GM18861 (cell line): ENCODE data around the gene RIMS1.
"Not testable (repeated sequence)": the region's sequence is repeated elsewhere in the genome, so short reads cannot be mapped to it uniquely, and the experiment has no call there.

Experiments
- ATAC-seq: cut with Tn5 transposase; IDR thresholded peaks from one replicate; pipeline ENCODE4 v1.9.1; 2021; ENCODE audit not compliant: unreplicated experiment

RIMS1 gene

DNA sequence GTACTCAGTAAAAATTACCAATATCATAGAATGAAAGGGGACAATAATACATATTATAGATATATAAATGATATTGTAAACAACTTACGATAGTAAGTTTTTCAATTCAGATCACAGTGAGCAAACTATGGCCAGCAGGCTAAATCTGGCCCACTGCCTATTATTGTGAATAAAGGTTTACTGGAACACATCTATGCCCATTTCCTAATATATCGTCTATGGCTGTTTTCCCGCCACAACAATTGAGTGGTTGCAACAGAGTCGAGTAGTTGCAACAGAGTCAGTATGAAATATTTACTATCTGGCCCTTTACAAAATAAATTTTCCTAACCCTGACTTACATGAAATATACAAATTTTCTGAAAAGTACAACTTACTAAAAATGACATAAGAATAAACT, 438.2 kb downstream of the RIMS1 start:
- no peak for ATAC-seq

DNA sequence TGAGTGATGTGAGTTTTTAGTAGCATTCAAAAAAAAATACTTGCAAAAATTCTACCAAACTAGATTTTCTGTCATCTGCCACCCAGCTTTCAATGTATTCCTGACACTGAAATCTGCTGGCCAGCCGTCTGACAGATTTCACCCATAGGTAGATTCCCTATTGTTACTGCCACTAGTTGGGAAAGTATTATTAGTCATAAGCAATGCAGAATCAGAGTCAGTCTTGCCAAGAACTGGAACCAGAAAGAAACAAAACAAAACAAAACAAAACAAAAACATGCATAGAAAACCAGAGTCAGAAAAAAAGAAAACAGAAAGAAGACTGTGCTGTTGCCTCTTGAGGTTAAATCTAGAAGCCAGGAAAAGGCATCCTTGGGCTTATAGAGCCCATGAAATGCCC, 442.4 kb downstream of the RIMS1 start:
- ATAC-seq = no peak

DNA sequence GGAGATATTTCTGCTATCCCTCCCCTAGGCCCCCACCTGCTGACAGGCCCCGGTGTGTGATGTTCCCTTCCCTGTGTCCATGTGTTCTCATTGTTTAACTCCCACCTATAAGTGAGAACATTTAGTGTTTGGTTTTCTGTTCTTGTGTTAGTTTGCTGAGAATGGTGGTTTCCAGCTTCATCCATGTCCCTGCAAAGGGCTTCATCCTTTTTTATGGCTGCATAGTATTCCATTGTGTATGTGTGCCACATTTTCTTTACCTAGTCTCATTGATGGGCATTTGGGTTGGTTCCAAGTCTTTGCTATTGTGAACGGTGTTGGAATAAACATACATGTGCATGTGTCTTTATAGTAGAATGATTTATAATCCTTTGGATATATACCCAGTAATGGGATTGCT, 448.9 kb downstream of the RIMS1 start:
- ATAC-seq = not testable (repeated sequence)

DNA sequence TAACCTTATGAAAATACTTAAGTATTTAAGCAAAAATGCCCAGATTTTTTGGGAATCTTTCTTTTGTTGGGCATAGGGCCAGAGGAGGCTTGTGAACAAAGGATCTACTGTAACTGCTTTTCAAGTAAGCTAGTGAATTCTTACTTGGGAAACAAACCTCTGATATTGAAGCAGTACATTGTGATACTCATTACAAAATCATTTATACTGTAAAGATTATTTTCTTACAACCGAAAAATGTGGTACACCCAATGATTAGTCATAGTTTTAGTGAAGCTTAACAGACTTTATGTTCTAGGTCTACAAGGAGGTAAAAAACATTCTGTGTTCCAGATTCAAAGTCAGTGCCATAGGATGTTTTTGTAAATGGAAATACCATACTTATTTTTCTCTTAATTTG, 462.6 kb downstream of the RIMS1 start:
- no peak for ATAC-seq

DNA sequence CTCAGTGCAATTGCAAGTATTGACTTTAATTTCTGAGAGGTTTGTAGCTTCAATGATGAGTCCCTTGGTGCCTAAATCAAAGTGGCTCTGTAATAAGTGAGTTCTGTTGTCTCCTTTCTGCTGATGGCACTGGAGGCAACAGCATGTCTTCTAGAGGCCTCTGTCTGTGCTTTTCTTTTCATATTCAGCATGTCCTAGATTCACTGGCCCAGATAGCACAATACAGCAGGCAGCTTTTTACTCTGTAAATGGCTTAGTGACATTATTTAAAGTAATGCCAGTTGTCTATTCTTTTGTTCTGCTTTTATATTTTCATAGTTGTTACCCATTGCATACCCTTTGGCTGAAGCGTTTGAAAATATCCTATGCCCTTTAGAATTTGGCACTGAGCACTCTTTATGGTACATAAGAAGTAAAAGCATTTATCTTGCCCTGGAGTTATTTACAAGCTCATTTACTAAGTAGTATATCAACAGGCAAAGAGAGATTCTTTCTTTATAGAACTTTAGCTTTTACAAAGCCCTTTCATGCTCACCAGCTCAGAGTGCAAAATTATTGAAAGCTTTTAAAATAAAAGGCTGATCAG, 464.0 kb downstream of the RIMS1 start:
- no peak for ATAC-seq

DNA sequence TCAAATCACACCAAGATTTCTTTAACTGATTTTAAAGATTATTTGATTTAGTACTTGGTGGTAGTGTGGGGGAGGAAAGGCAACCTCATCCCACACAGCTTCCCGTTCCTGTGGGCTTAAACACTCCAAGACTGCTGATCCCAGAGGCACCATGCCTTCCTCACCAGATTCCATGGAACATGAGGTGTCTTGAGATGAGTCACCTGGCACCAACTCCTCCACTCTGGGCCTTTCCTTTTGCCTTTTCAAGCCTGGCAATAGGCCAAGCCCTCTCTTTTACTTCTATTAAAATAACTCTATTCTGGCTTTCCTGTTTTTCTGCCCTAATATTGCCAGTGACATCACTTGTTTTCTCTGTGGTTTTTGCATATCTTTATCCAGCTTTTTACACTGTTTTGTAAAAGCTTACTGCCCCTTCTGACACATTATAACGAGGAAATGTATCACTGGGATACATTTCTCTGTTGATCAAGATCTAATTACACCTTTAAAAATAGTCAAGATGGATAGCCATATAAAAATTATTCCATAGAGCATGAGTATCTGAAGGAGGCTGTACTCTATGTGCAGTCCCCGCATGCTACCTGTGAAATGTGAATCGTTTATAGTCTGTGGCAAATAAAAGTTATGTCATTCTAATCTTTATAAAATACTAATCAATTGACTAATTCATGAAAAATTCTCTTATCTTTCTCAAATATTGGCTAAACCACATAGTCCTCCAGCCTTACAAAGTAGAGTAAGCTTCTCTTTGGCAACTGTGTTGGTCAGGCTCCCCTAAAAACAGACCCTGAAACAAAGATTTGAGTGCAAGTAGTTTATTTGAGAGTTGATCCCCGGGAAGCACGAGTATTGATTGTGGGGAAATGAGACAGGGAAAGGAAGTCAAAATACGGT, 477.7 kb downstream of the RIMS1 start:
- ATAC-seq = no peak

DNA sequence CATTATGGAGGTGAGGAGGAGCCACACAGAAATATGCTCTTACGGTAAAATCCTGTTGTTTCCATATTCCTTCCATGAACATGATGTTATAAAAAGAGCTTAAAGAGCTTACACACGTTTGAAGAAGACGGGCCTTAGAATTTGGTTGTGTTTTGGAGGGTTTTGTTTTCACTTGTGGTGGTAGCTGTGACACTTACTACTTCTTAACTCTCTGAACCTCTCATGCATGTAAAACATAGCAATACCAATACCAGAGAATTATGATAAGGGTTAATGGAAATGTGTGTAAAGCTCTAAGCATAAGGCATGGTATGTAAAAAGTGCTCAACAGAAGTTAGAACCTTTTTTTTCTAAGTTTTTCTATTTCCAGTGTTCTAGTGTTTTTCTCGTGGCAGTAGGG, 479.4 kb downstream of the RIMS1 start:
- no peak for ATAC-seq

DNA sequence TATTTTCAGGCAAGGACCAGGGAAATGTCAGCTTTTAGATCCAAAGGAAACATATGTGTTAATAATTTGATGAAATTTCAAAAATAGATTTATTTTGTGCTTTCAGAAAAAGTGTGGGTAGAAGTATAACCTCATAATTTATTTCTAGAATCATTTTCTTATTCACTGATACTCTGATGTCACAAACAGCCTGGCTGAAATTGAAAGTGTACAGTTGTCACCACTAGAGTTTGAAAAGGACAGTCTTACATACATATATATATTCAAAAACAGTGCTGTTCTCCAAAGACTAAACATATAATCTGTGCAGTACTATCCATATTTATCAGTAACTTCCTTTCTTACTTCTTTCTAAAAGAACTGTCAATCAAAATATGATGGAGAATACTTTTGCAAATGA, 481.1 kb downstream of the RIMS1 start:
- no peak for ATAC-seq

DNA sequence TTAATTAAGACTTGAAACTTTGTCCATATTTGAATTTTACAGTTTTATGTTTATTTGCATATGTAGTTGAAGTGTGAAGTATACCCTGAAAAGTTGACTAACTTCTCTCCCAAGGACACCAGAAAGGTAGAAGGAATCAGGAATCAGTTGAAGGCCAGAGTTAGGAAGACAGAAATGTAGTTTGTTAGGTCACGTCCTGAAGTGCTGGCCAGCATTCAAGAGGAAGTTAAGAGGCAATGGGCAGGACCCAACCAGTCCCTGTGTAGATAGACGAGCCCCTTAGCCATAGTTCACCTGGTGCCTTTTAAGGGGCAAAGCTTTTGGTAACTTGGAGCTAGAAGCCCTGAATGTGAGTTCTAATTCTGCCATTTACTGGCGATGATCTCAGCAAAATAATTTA, 485.1 kb downstream of the RIMS1 start:
- ATAC-seq = no peak

DNA sequence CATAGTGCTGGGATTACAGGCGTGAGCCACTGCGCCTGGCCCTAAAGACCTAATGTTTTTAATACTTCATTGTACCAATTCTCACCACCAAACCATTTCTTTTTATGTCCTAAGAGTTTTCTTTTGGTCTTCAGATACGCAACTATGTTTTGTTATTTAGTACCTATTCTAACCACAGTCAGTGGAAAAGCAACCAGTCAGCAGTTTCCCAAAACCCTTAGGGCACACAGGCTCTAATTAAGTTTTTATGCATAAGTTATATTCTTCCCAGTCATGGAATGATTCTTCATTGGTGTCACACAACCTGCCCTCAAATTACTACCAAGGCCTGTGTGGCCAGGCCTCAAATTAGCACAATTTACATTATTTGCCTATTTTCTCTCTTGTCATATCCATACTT, 487.8 kb downstream of the RIMS1 start:
- ATAC-seq = no peak

DNA sequence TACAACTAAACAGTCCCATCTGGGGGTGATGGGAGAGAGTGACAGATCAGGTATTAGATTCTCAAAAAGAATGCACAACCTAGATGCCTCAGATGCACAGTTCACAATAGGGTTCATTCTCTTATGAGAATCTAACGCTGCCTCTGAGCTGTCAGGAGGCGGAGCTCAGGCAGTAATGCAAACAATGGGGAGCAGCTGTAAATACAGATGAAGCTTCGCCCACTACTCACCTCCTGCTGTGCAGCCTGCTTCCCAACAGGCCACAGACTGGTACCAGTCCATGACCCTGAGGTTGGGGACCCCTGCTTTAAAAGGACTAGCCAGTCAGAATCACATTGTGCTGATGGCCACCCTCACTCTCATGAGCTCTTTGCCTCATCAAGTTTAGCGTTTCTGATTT, 488.5 kb downstream of the RIMS1 start:
- ATAC-seq = no peak

DNA sequence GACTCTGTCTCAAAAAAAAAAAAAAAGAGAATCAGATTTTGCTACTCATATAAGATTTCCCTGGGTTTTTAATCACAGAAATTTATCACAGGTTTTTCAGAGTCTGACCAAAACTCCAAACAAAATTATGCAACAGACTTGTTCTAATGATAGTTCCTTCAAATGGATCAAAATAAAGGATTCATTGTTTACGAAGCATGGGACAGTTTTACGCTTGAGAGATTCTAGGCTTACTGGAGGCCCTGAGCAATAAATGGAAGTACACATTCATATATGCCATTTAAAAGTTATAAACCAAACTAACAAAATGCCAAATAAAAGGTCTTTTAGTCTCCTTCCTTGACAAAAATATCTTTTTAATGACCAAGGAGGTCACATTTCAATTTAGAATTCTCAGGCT, 490.4 kb downstream of the RIMS1 start:
- no peak for ATAC-seq

DNA sequence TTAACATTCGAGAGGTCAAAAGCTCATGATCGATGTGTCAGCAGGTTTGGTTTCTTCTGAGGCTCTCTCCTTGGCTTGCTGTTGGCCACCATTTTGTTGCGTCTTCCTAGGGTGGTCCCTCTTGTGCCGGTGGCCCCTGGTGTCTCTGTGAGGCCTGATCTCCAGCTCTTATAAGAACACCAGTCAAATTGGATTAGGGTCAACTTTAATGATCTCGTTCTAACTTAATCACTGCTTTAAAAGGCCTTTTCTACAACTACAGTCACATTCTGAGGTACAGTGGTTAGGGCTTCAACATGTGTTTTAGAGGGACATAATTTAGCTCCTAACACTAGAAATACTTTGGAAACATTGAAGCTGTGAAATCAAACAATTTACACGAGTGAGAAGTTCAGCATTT, 494.7 kb downstream of the RIMS1 start:
- ATAC-seq = no peak

DNA sequence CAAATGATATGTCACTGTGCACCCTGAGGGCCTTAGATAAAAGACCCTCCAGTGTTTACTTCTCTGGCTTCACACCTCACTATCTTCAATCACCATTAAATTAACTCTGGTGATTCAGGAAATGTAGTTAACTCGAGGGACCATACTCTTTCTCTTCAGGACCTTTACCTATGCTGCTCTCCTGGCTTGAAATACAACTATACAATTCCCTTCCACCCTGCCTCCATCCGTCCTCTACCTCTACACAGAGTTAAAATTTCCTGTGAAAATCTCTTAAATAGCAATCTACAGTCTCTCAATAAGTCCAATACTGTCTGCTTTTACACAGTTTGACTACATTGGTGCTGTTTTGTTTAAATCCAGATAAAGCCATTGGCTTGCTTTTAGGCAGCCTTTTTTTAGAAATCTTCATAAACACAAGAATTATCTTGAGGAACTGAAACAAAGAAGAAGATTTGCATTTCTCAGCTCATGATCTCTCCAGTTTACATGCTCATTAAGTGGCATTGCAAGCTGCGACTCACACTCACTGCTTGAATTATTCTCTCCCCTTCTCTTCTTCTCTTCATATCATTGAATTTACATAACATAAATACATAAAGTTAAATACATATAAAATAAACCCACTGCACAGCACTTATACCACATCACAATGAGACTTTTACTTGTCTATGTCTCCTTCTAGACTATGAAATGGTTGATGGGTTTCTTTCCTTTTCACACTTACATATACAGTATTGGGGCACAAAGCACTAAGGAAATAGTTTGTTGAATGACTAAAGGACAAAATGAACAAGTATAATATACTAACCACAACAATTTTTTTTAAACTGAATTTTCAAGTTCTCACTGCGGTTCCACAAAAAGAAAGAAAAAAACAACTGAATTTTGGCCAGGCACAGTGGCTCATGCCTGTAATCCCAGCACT, 496.5 kb downstream of the RIMS1 start:
- peak; percentile 98 for ATAC-seq

DNA sequence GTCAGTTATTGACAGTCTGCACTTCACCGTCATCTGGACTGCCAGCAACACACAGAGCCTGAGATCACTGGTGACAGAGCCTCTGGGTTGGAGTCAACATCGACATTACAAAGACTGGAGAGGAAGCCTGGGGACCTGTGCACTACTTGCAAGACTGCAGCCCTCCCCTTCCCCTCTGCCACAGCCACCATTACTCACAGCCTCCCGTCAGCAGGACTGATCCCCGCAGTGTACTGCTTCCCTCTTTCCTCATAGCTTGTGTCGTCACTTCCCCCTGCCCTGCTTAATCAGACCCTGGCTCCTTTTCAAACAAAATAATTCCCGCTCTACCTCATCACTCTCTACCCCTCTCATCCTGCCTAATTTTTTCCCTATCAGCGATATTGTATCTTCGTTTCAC, 500.0 kb downstream of the RIMS1 start:
- ATAC-seq = no peak

DNA sequence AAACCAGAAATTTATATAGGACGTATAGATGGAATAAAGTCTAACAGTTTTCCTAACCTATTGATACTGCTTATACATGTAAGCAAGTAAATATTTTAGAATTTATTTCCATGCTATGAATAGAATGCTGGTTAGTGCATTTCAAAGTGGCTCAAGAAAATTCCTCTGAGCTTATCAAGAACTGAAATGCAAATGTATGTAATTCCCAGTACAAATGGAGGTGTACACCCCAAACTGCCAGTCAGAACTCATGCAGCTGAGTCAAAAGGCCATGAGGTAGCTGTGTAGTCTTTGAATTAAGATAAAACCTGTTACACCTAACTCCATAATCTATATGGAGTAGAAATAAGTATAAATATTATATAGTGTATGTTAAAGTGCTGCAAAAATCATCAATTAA, 503.3 kb downstream of the RIMS1 start:
- ATAC-seq = no peak

DNA sequence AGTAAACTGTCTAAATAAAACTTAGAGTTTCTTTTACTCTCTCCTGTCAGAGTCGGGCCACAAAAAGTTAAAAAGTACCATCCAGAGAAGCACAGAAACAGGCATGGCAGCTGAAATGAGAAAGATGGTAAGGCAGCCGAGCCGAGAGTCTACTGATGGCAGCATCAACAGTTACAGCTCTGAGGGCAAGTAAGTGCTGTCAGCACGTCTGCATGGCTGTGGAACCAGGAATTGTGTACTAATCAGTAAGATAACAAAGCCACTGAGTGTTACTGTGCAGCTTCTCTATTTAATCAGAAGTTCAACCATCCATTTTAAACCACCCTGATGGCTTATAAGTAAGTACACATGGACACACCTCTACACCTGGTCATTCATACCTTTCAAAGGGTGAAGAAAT, 504.2 kb downstream of the RIMS1 start:
- ATAC-seq = no peak

DNA sequence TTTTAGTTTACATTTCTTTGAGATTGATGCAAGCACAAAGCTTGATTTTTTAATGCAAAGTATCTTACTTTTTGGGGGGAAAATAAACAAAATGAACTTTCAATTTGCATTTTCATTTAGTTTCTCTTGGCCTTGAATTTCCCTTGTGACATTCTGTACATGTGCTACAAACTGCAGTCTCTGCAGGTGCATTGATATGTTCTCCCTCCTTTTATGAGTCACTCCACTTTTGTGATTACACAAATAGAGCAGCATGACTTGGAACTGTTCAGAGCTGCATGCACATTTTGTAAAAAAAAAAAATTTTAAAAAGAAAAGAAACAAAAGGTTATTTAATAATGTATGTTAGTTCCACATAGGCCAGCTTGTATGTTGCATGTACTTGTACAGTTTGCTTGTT, 515.5 kb downstream of the RIMS1 start:
- ATAC-seq = no peak

DNA sequence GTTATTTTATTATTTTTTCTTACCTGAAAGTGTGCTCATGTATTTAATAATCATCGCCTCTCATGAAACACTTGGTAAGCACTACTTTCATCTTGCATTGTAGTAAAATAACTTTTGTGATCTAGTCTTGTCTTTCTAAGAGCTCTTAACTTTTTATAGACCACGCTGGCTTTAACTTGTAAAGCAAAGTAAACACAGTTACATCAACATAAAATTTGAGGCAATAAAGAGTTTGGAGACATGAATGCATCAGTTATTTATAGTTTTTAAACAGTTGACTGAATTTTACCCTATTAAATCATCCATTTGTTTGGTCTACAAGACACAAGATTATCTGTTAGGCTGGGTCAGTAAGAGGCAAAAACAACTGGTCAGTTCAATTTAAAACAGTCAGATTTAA, 517.1 kb downstream of the RIMS1 start:
- ATAC-seq = no peak

DNA sequence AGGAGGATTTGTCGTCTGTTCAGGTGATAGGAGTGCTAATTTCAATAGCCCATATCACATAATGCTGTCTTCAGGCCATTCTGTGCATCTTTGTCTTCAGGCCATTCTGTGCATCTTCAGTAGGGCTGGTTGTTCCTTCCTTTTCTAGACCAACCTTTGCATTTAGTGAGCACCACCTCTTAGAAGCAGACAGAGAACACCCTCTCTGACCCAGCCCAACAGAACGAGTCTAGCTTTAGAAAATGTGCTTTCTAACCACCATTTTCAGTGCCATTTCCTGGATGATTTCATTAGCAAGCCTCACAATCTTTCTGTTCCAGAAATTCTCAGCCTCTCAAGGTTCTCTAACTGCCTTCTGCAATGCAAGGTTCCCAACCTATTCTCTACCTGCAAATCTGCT, 520.2 kb downstream of the RIMS1 start:
- no peak for ATAC-seq

DNA sequence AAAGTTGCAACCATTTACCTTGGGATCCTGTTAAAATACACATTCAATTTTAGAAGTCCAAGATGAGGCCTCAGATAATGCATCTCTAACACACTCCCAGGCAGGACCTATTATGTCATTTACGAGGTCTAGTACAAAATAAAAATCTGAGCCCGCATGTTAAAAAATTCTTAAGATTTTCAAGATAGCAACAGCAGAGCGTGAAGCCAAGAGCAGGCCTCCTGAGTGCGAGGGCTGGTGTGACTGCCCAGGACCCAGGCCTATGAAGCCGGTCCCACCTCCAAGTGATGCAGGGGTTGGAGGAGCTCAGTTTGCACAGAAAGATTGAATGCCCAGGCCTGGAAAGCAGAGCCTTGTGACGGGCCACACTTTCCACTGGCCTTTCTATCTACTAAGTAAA, 524.4 kb downstream of the RIMS1 start:
- ATAC-seq = no peak
